ENCODE results near the gene PER2.
"Not testable (repeated sequence)": the region's sequence is repeated elsewhere in the genome, so short reads cannot be mapped to it uniquely, and the experiment has no call there.

Gene PER2

GRCh38 chr2:238287737-238288649 is at the start of gene PER2:
PER2 (minus strand) TSS chr2:238288610; CDS start chr2:238277936, 10,674 bp downstream.
- peak; percentile 13 for DNase-seq (ENCODE audit: low read depth)

DNA sequence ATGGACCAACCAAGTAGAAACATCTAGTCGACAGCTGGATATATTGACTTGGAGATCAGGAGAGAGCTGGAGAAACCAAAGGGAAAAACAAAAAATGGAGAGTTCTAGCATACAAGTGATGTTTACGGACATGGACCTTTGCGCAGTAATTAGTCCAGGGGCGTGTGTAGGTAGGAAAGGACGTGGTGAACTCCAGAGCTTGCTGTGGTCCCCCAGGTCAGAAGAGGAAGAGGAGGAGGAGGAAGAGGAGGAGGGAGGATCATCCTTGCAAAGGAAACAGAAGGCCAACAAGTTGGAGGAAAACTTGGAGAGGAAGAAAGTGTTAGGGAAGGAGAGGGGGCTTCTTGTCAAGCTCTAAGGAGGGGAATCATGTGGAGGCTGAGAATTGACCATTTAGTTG is 49.4 kb upstream of the PER2 start:
- DNase-seq (ENCODE audit: low read depth) = no peak

GRCh38 chr2:238336793-238337444 is 48.5 kb upstream of the PER2 start:
- DNase-seq (ENCODE audit: low read depth) = no peak

DNA sequence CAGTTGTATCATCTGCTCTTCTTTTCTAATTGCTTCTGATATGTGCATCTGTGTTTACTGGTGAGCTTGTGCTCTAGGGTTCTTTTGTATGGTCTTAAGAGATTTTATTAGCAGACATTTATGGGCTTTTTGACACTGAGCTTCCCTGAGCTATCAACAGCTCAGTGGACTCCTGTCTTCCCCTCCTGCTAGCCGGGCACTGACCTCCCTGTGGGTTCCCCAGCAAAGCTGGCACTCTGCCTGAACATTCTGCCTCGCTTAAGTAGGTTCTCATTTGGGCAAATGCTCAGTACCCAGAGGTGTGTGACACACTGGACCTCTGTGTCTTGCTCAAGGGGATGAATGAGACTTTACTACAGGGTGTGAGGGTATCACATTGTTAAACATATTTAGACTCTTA is 47.7 kb upstream of the PER2 start:
- DNase-seq (ENCODE audit: low read depth) = no peak

DNA sequence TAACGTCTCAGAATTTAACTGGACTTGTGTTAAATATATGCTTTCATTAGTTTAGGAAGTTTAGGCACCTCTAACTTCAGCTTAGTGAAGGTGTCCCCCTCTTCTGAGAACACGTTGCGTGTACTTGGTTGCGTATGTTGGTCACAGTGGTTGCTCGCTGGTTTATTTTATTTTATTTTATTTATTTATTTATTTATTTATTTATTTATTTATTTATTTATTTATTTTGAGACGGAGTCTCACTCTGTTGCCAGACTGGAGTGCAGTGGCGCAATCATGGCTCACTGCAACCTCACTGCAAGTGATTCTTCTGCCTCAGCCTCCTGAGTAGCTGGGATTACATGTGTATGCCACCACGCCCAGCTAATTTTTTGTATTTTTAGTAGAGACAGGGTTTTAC is 47.2 kb upstream of the PER2 start:
- not testable (repeated sequence) for DNase-seq (ENCODE audit: low read depth)

GRCh38 chr2:238334885-238335284 is 46.5 kb upstream of the PER2 start:
- DNase-seq (ENCODE audit: low read depth) = no peak

DNA sequence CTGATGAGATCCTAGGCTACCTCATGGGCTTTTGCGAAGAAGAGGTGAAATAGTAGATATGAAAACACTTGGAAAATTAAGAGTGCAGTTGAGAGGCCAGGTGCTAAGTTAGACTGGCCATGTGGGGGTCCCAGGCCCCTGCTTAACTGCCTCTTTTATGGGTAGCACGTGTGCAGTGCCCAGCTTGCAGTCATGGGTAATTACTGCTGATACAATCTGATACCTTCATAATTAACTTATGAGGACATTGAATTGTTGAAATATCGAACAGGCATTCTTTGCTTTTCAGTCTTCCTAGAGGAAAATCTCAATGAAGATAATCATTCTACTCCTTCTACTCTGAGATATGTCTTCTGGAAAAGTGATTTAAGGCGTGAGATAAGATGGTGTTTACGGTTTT is 43.5 kb upstream of the PER2 start:
- DNase-seq (ENCODE audit: low read depth) = no peak

DNA sequence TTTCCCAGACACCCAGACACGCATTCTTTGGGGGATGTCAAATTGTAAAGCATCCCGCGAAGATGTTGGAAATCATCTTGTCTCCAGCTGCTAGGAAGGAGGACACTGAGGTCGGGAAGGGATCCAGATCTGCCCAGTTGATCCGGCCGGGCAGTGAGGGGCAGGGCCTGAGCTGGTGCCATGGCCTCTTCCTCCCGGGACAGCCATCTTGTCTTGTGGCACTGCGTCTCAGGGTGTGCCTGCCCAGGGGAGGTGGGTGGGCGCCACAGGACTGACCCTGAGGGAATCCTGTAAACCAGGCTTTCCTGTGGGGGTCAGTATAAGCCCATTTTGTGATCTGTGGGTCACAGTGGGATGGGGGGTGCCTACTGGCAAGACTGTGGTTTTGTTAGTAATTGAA is 42.0 kb upstream of the PER2 start:
- DNase-seq (ENCODE audit: low read depth) = no peak

DNA sequence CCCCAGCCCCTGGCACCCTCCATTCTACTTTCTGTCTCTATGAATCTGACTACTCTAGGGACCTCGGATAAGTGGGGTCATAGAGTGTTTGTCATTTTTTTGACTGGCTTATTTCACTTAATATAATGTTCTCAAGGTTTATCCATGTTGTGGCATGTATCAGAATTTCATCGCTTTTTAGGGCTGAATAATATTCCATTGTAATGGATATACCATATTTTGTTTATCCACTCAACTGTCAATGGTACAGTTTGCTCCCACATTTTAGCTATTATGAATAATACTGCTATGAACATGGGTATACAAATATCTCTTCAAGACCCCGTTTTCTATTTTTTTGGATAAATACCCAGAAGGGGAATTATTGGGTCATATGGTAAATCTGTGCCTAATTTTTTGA is 39.3 kb upstream of the PER2 start:
- DNase-seq (ENCODE audit: low read depth) = no peak

- no peak for DNase-seq (ENCODE audit: low read depth)
Measured at GRCh38 chr2:238326801-238327365, 38.5 kb upstream of the PER2 start.

GRCh38 chr2:238325694-238326093 is 37.3 kb upstream of the PER2 start:
- DNase-seq (ENCODE audit: low read depth) = no peak

DNA sequence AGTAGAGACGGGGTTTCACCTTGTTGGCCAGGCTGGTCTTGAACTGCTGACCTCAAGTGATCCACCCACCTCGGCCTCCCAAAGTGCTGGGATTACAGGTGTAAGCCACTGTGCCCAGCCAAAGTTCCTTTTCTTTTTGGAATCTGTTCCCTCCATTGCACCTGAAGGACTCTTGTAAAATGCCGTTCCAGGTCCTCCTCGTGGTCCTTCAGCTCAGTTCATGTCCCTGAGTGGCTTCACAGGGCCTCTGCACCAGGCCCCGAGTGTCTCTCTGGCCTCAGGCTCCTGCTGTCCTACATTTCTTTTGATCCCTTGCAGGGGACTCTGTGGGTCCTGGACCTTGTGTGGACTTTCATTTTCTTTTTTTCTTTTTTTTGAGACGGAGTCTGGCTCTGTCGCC is 35.8 kb upstream of the PER2 start:
- DNase-seq (ENCODE audit: low read depth) = not testable (repeated sequence)

- DNase-seq (ENCODE audit: low read depth) = no peak
Measured at GRCh38 chr2:238322001-238322411, 33.6 kb upstream of the PER2 start.

- DNase-seq (ENCODE audit: low read depth) = no peak
Measured at GRCh38 chr2:238321467-238321866, 33.1 kb upstream of the PER2 start.

GRCh38 chr2:238320648-238321281 is 32.4 kb upstream of the PER2 start:
- DNase-seq (ENCODE audit: low read depth) = no peak

GRCh38 chr2:238320246-238320647 is 31.8 kb upstream of the PER2 start, which contains the start of gene TRAF3IP1:
TRAF3IP1 (plus strand) TSS chr2:238320518; CDS start chr2:238320663, 145 bp downstream.
- DNase-seq (ENCODE audit: low read depth) = peak; percentile 81

DNA sequence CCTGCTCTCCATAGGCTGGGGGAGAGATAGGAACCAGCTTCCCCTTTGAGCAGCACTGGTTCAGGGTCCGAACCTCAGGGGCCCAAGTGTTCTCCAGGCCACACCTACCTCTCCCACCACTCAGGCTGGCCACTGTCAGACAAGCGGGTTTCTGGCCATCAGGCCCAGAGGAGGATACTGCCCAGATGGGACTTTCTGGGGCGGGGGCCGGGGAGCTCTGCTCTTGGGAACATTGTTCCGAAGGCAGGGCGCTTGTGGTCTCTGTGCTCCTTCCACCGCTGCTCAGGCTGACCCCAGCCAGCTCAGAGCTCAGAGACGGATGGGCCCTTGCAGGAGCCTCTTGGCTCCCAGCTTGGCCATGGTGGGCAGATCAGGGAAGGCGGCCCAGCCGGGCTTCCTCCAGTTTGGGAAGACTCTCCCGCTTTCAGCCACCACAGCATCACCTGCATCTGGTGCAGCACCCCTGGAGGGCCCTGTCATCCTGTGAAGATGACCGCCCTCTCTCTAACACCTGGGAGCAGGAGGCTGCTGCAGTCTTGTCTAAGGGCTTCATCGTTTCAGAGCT is 26.7 kb upstream of the PER2 start:
- DNase-seq (ENCODE audit: low read depth) = no peak

- DNase-seq (ENCODE audit: low read depth) = no peak
Measured at GRCh38 chr2:238314576-238314975, 26.2 kb upstream of the PER2 start.

DNA sequence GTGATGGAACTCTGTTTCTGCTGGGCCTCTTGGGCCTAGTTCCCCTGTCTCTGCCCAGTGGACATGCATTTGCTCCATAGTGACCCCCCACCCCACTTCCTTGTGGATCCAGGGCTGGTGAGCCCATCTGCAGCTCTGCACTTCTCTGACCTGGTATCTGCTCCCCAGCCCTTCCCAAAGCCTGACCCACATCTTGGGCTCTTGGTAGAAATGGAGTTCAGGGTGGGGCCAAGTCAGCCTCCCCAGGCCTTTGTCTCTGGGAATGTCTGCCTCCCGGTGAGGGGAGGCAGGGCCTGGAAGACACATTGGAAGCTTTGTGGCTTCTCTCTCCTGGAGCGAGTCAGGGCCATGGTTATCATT is 25.6 kb upstream of the PER2 start:
- no peak for DNase-seq (ENCODE audit: low read depth)

DNA sequence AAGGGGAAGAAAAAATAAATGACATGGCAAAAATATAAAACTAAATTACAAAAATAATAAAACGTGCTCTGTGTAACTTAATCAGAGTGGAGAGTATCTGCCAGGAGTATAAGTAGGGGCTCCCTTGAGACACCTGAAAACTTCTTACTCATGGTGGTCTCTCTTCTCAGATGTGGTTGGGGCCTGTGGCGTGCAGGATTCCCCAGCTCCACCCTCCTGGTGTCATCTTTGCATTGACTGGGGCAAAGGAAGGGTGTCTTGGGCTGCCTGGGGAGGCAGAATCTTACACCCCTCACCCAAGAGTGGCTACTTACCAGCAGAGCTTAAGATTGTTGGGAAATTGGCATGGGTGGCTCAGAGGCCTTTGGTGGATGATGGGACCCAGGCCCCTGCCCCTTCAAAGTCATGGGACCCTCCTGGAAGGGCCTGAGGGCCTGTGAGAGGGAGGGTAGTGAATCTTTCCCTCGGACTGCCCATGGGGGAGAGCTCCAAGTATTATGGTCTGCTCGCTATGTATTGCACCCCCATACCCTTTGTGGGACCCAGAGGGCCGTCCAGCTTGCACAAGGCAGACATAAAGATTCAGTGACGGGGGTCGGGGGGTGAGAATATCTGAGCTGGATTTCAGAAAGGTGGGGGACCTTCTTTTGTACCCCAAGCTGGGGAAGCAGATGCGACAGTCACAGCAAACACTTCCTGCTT is 25.0 kb upstream of the PER2 start:
- no peak for DNase-seq (ENCODE audit: low read depth)

DNA sequence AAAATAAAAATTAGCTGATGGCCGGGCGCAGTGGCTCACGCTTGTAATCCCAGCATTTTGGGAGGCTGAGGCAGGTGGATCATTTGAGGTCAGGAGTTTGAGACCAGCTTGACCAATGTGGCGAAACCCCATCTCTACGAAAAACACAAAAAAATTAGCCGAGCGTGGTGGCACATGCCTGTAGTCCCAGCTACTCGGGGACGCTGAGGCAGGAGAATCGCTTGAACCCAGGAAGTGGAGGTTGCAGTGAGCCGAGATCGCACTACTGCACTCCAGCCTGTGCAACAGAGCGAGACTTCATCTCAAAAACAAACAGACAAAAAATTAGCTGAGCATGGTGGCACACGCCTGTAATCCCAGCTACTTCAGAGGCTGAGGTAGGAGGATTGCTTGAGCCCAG is 22.3 kb upstream of the PER2 start:
- not testable (repeated sequence) for DNase-seq (ENCODE audit: low read depth)

- no peak for DNase-seq (ENCODE audit: low read depth)
Measured at GRCh38 chr2:238308177-238308576, 19.8 kb upstream of the PER2 start.
